SH-SY5Y (cell line): Measurements from ENCODE around the gene PDE5A.

Experiments used
- GATA2 ChIP-seq: IDR thresholded peaks from 2 replicates; pipeline ENCODE4 v1.6.1; 2011; ENCODE audit warnings: mild to moderate bottlenecking, low read depth, low read length
- GATA3 ChIP-seq: IDR thresholded peaks from 2 replicates; pipeline ENCODE4 v1.6.1; 2011; ENCODE audit warnings: low read depth, mild to moderate bottlenecking, low read length, moderate library complexity

DNA sequence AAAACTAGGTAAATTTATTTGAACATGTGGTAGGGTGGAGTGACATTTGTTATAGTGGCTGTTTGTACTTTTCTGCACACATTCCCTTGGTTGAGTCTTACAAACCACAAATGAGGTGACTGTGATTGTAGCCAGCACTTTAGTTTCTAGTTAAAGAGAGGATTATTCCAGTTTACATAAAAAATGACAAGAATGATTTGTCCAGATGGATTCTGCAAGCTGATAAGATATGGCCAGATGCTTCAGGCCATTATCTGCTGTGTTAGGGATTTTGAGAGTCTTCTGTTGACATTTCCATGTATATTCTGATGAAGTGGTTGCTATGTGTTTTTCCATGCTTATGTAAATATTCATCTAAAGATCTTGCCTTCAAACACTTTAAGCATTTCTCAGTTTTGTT is 31.0 kb upstream of the PDE5A start:
- TF ChIP-seq GATA3 (peak; percentile 80), GATA2 (peak; percentile 84; the same call in 1 of the 2 replicates)
